H1 (cell line): ENCODE measurements around the gene RNU6-7. TPM values are rescaled to one million over a fixed set of nuclear protein-coding genes. Genes with fewer than 3 reads are reported as not detected.

Source experiments
- CTCF ChIA-PET: fragments of 300-600 bp; sonication (Branson Sonifier 250); formaldehyde crosslinking; loops from one replicate; lab custom pipeline; 2021; ENCODE audit not compliant: partially characterized antibody; lab: Charles Lee
- POLR2A ChIA-PET: fragments of 300-600 bp; sonication (Branson Sonifier 250); formaldehyde crosslinking; loops from one replicate; lab custom pipeline; 2021; ENCODE audit warnings: inconsistent platforms; ENCODE audit not compliant: partially characterized antibody; lab: Charles Lee
- DNase-seq, 2 experiments: peaks; one replicate each; pipeline versions ENCODE4 v3.0.0 to v3.0.0-alpha.2; 2010 to 2022; ENCODE audit warnings: low spot score in 2 of 2, low read depth in 1 of 2, mixed read lengths in 1 of 2
- FAIRE-seq: peaks from 2 replicates; lab custom pipeline; 2011; peaks lifted over from hg19 to GRCh38; lab: Jason Lieb, UNC
- H2AFZ ChIP-seq: 2 replicates; pipeline ENCODE4 v1.8.1; 2012; ENCODE audit warnings: low read length, inconsistent platforms
- H2AK5ac ChIP-seq: 2 replicates; pipeline ENCODE4 v1.6.1; 2013; ENCODE audit warnings: low read depth, low read length
- H2BK120ac ChIP-seq: replicated peaks from 2 replicates; pipeline ENCODE3; 2013; ENCODE audit warnings: low read depth, low read length, inconsistent platforms
- H2BK12ac ChIP-seq: 2 replicates; pipeline ENCODE4 v1.6.1; 2013; ENCODE audit warnings: low read depth, low read length
- H2BK15ac ChIP-seq: 2 replicates; pipeline ENCODE4 v1.6.1; 2013; ENCODE audit warnings: low read length
- H2BK20ac ChIP-seq: 2 replicates; pipeline ENCODE4 v1.6.1; 2013; ENCODE audit warnings: low read length
- H2BK5ac ChIP-seq: 2 replicates; pipeline ENCODE4 v1.6.1; 2013; ENCODE audit warnings: low read depth, low read length
- H3K14ac ChIP-seq: 2 replicates; pipeline ENCODE4 v1.6.1; 2013; ENCODE audit warnings: inconsistent platforms; ENCODE audit not compliant: insufficient read length
- H3K18ac ChIP-seq: 2 replicates; pipeline ENCODE4 v1.6.1; 2013; ENCODE audit warnings: low read length; ENCODE audit errors: extremely low read depth
- H3K23ac ChIP-seq: 2 replicates; pipeline ENCODE4 v1.6.1; 2013; ENCODE audit warnings: inconsistent platforms; ENCODE audit not compliant: insufficient read length
- H3K23me2 ChIP-seq: 2 replicates; pipeline ENCODE4 v1.6.1; 2013; ENCODE audit warnings: low read depth, low read length
- H3K27ac ChIP-seq: 2 replicates; pipeline ENCODE4 v1.6.1; 2011; ENCODE audit warnings: low read depth, low read length, inconsistent platforms
- H3K27me3 ChIP-seq, 4 experiments: replicated peaks in 1 of 4; 1 replicate in 1 of 4; 2 replicates in 3 of 4; pipeline versions ENCODE4 v1.6.1 to v1.8.1; 2011 to 2013; ENCODE audit warnings: low read length in 3 of 4, mild to moderate bottlenecking in 3 of 4, inconsistent platforms in 2 of 4, mixed read lengths in 2 of 4, moderate library complexity in 1 of 4; ENCODE audit not compliant: control insufficient read depth in 3 of 4, insufficient read depth in 3 of 4; ENCODE audit errors: extremely low read depth in 1 of 4
- H3K36me3 ChIP-seq, 4 experiments: 2 replicates each; pipeline versions ENCODE4 v1.6.1 to v1.8.1; 2011 to 2013; ENCODE audit warnings: mild to moderate bottlenecking in 4 of 4, low read length in 3 of 4, moderate library complexity in 2 of 4, control low read depth in 1 of 4, inconsistent platforms in 1 of 4; ENCODE audit not compliant: insufficient read depth in 4 of 4, control insufficient read depth in 2 of 4
- H3K4ac ChIP-seq: replicated peaks from 2 replicates; pipeline ENCODE3; 2013; ENCODE audit warnings: low read length, low read depth, mixed read lengths, inconsistent platforms; ENCODE audit not compliant: insufficient read length
- H3K4me1 ChIP-seq, 4 experiments: replicated peaks in 1 of 4; 1 replicate in 1 of 4; 2 replicates in 3 of 4; pipeline versions ENCODE4 v1.6.1 to v1.8.1; 2011 to 2013; ENCODE audit warnings: low read length in 3 of 4, inconsistent platforms in 2 of 4, mixed read lengths in 1 of 4; ENCODE audit not compliant: insufficient read depth in 4 of 4, control insufficient read depth in 3 of 4
- H3K4me2 ChIP-seq, 2 experiments: 2 replicates each; pipeline versions ENCODE4 v1.6.1 to v1.8.1; 2011 to 2013; ENCODE audit warnings: low read depth in 2 of 2, low read length in 2 of 2, control low read depth in 1 of 2, inconsistent platforms in 1 of 2, mild to moderate bottlenecking in 1 of 2; ENCODE audit not compliant: insufficient read depth in 1 of 2
- H3K4me3 ChIP-seq, 4 experiments: fragments of 200-600, 300-600 bp in 1 of 4; sonication (generic), shearing (Covaris generic), sonication (Bioruptor Twin) in 1 of 4; 2 replicates each; pipeline versions ENCODE4 v1.5.1 to v1.8.1; 2011 to 2016; ENCODE audit warnings: low read length in 4 of 4, low read depth in 3 of 4, control low read depth in 2 of 4, inconsistent platforms in 2 of 4, mild to moderate bottlenecking in 2 of 4, mixed read lengths in 1 of 4, moderate library complexity in 1 of 4; ENCODE audit not compliant: insufficient read depth in 2 of 4; ENCODE audit errors: extremely low read depth in 1 of 4
- H3K56ac ChIP-seq: replicated peaks from 2 replicates; pipeline ENCODE3; 2013; ENCODE audit warnings: low read depth, mild to moderate bottlenecking, mixed read lengths, low read length, inconsistent platforms; ENCODE audit not compliant: insufficient read length
- H3K79me1 ChIP-seq: 2 replicates; pipeline ENCODE4 v1.6.1; 2013; ENCODE audit warnings: low read depth, low read length, control low read depth
- H3K79me2 ChIP-seq, 2 experiments: 2 replicates each; pipeline versions ENCODE4 v1.6.1 to v1.8.1; 2012 to 2013; ENCODE audit warnings: low read length in 2 of 2, mild to moderate bottlenecking in 2 of 2, inconsistent platforms in 1 of 2; ENCODE audit not compliant: insufficient read depth in 2 of 2, control insufficient read depth in 1 of 2
- H3K9ac ChIP-seq, 4 experiments: replicated peaks in 1 of 4; 1 replicate in 1 of 4; 2 replicates in 3 of 4; pipeline versions ENCODE4 v1.6.1 to v1.8.1; 2011 to 2013; ENCODE audit warnings: low read depth in 3 of 4, low read length in 3 of 4, control low read depth in 2 of 4, mild to moderate bottlenecking in 2 of 4, moderate library complexity in 2 of 4, inconsistent platforms in 1 of 4; ENCODE audit errors: extremely low read depth in 1 of 4
- H3K9me3 ChIP-seq, 2 experiments: 2 replicates each; pipeline versions ENCODE4 v1.6.1 to v1.8.1; 2012 to 2013; ENCODE audit warnings: mild to moderate bottlenecking in 2 of 2, moderate library complexity in 2 of 2, control low read depth in 1 of 2, inconsistent platforms in 1 of 2, low read depth in 1 of 2, low read length in 1 of 2, mixed read lengths in 1 of 2; ENCODE audit not compliant: insufficient read depth in 2 of 2
- H4K20me1 ChIP-seq, 2 experiments: replicated peaks in 1 of 2; 2 replicates each; pipeline versions ENCODE3 to v1.8.1; 2011 to 2013; ENCODE audit warnings: inconsistent platforms in 2 of 2, low read length in 2 of 2, mild to moderate bottlenecking in 1 of 2; ENCODE audit not compliant: insufficient read depth in 2 of 2, control insufficient read depth in 1 of 2
- H4K5ac ChIP-seq: 2 replicates; pipeline ENCODE4 v1.6.1; 2013; ENCODE audit warnings: low read length, low read depth, mixed read lengths, inconsistent platforms; ENCODE audit not compliant: insufficient read length
- H4K8ac ChIP-seq: 2 replicates; pipeline ENCODE4 v1.8.0; 2013; ENCODE audit warnings: mild to moderate bottlenecking, moderate library complexity, low read length, inconsistent platforms; ENCODE audit not compliant: insufficient read depth; ENCODE audit errors: extremely low read depth
- H4K91ac ChIP-seq: replicated peaks from 2 replicates; pipeline ENCODE3; 2013; ENCODE audit warnings: low read length, mixed read lengths, inconsistent platforms; ENCODE audit not compliant: insufficient read length
- CREB1 ChIP-seq: IDR thresholded peaks from 2 replicates; pipeline ENCODE4 v1.6.1; 2012; ENCODE audit warnings: inconsistent platforms
- E2F6 ChIP-seq: IDR thresholded peaks from 2 replicates; pipeline ENCODE4 v1.6.1; 2012; ENCODE audit warnings: inconsistent platforms
- EP300 ChIP-seq, 2 experiments: IDR thresholded peaks; 1 replicate in 1 of 2; 2 replicates in 1 of 2; pipeline ENCODE4 v1.6.1; 2011 to 2012; ENCODE audit warnings: low read depth in 2 of 2, low read length in 2 of 2, mild to moderate bottlenecking in 2 of 2, borderline replicate concordance in 1 of 2, inconsistent platforms in 1 of 2, moderate library complexity in 1 of 2
- GABPA ChIP-seq: IDR thresholded peaks from 2 replicates; pipeline ENCODE4 v1.6.1; 2011; ENCODE audit warnings: mild to moderate bottlenecking, low read length, moderate library complexity, borderline replicate concordance; ENCODE audit not compliant: insufficient read depth
- HDAC6 ChIP-seq: IDR thresholded peaks from one replicate; pipeline ENCODE4 v1.7.1; 2012; ENCODE audit warnings: low read depth, mild to moderate bottlenecking, inconsistent platforms, low read length, moderate library complexity
- KDM1A ChIP-seq: fragments of 200-600, 300-600 bp; sonication (generic); IDR thresholded peaks from 2 replicates; pipeline ENCODE4 v1.7.1; 2016; ENCODE audit warnings: mild to moderate bottlenecking, low read length, borderline replicate concordance
- NANOG ChIP-seq: IDR thresholded peaks from 2 replicates; pipeline ENCODE4 v1.6.1; 2011; ENCODE audit warnings: low read length, low read depth, mild to moderate bottlenecking, inconsistent platforms; ENCODE audit not compliant: insufficient read depth, poor library complexity, severe bottlenecking
- POLR2A ChIP-seq, 2 experiments: IDR thresholded peaks; 1 replicate in 1 of 2; 2 replicates in 1 of 2; pipeline ENCODE4 v1.6.1; 2011; ENCODE audit warnings: low read depth in 2 of 2, low read length in 2 of 2, mild to moderate bottlenecking in 2 of 2; ENCODE audit errors: control extremely low read depth in 1 of 2
- SIX5 ChIP-seq: IDR thresholded peaks from 2 replicates; pipeline ENCODE4 v1.6.1; 2011; ENCODE audit warnings: mild to moderate bottlenecking, low read depth, low read length
- SRF ChIP-seq: IDR thresholded peaks from 2 replicates; pipeline ENCODE4 v1.6.1; 2011; ENCODE audit warnings: mild to moderate bottlenecking, low read depth, low read length, moderate library complexity
- TAF1 ChIP-seq: IDR thresholded peaks from 2 replicates; pipeline ENCODE4 v1.6.1; 2011; ENCODE audit warnings: mild to moderate bottlenecking, low read depth, low read length
- TAF7 ChIP-seq: optimal IDR thresholded peaks from 2 replicates; pipeline ENCODE3; 2011; ENCODE audit warnings: low read depth, mild to moderate bottlenecking, inconsistent platforms, low read length, moderate library complexity, borderline replicate concordance
- WGBS, 2 experiments: shearing (Covaris generic) in 1 of 2; methylation state at CpG; one replicate each; pipeline versions ENCODE4 v1.1.6 to v1.1.7; 2013 to 2015; ENCODE audit warnings: low lambda C conversion rate in 2 of 2, mixed read lengths in 2 of 2, inconsistent platforms in 1 of 2, low coverage in 1 of 2, missing lambda C conversion rate in 1 of 2; ENCODE audit not compliant: insufficient replicate concordance in 2 of 2, insufficient coverage in 1 of 2, insufficient read length in 1 of 2; ENCODE audit errors: extremely low coverage in 1 of 2, missing lambda C conversion rate in 1 of 2; 5-methylcytosine and 5-hydroxymethylcytosine counted together
- polyA plus RNA-seq, 7 experiments: library from polyadenylated mRNA; depleted of rRNA in 3 of 7; stranded (reverse) in 5 of 7; unstranded in 2 of 7; fragments of >200 nt in 5 of 7; fragments of 200-250 nt in 2 of 7; gene quantifications; 1 replicate in 5 of 7; 2 replicates in 1 of 7; 4 replicates in 1 of 7; pipeline versions ENCODE4 v1.2.1 to v1.2.3, GENCODE V29; 2011 to 2013; ENCODE audit warnings: missing spikeins in 2 of 7, mixed read lengths in 2 of 7
- total RNA-seq: library from RNA; stranded (reverse); fragmentation: NEBNext Ultra II Directional; extraction: Animal tissue kit (Norgen Biotek cat#: 25700); gene quantifications from 2 replicates; pipeline ENCODE4 v1.2.1, GENCODE V29; 2021

Gene RNU6-7
- total and polyA plus RNA-seq, 2 of the 8 experiments (the other 6 are each of a cell fraction or from before 2014, with no cell fraction given) = not detected

DNA sequence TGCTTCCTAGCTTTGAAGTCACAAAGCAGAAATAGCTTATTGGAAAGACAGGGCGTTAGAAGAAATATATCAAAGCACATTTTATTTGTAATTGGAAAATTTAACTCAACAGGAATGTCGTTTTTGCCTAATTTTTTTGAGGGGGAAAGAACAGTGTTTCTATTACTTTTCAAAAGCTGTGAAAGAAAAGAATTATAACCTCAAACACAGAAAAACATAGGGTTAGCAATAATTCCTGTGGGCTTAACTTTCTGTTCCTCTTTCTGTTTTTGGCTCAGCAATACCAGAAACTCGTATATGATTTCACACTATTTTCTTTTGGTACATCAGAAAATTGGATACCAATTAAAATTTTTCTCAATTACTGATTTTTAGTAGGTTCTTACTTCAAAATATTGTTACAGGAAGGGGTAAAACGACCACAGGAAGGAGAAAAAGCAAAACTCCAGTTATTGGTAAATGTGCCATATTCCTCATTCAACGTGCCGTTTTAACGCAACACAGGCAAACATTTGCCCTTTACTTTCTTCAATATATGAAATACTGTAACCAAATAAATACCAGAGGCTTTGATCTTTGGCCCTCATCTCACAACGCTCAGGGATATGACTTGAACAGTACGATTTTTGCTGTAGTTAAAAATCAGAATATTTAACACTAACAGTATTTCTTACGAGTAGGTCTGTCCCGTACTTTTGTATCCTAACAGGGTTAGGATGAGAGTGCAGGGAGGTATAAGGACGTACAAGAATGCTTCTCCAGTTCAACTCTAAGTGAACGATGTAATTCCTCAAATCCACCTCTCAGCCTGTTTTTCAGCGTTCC, 1.3 kb upstream of the RNU6-7 start:
- H2AFZ ChIP-seq = peak overlapping the region; percentile 95
- no peaks in the 10 kb centered on the region for H3K9me3 ChIP-seq
- no peak overlapping the region for H2BK120ac ChIP-seq
- no peak overlapping the region for H3K23ac ChIP-seq
- H2BK12ac ChIP-seq = no peak overlapping the region
- H3K4ac ChIP-seq = no peak overlapping the region
- peaks cover 0 to 4% (median under 1%) of the 10 kb centered on the region in 4 experiments; a peak in 2 of 7 replicates for H3K4me1 ChIP-seq
- no peak overlapping the region for H3K18ac ChIP-seq
- WGBS, 2 experiments = 44% methylated on average over 14 of the region's 14 CpGs; no CpG with 5 or more reads in 1 of the 2 experiments
- H3K4me2 ChIP-seq = peak overlapping the region; percentile 86 to 99
- H3K4me3 ChIP-seq = peak overlapping the region; percentile 48 to 93 (median 90)
- no peak overlapping the region for H4K8ac ChIP-seq
- no peak overlapping the region for H2AK5ac ChIP-seq
- no peaks in the 10 kb centered on the region for H3K79me1 ChIP-seq
- no peak overlapping the region for H3K9ac ChIP-seq
- peaks cover 0 to 2% of the 10 kb centered on the region in 2 experiments for H4K20me1 ChIP-seq
- ChIA-PET CTCF (interaction anchor here (1.2 to 2.0 kb wide), 3 partner anchors 52 to 216 kb away, joined by 3 to 9 read pairs (median 8); no protein-coding TSS in a partner anchor), POLR2A (no interaction called here)
- H3K27me3 ChIP-seq = no peaks in the 10 kb centered on the region; a peak in 1 of 7 replicates
- H3K79me2 ChIP-seq = no peaks in the 10 kb centered on the region
- DNase-seq (no peak), FAIRE-seq (no peak)
- no peaks in the 10 kb centered on the region for H3K36me3 ChIP-seq
- H2BK5ac ChIP-seq = no peak overlapping the region
- H3K23me2 ChIP-seq = peaks cover 18% of the 10 kb centered on the region
- no peak overlapping the region for H4K5ac ChIP-seq
- H3K56ac ChIP-seq = no peak overlapping the region
- H3K14ac ChIP-seq = no peak overlapping the region
- H2BK15ac ChIP-seq = no peak overlapping the region
- H2BK20ac ChIP-seq = no peak overlapping the region
- H4K91ac ChIP-seq = no peak overlapping the region
- H3K27ac ChIP-seq = no peak overlapping the region
- TF ChIP-seq SIX5 = no peak
- TF ChIP-seq EP300 (IDR thresholded peaks at IDR 0.05; ENCODE audit: borderline replicate concordance in 1 of 2, low read depth in 2 of 2, low read length in 2 of 2) = no peak
- no peak for TF ChIP-seq TAF7
- no peak; the same call in 1 of the 2 replicates for TF ChIP-seq TAF1
- TF ChIP-seq NANOG = no peak
- no peak for TF ChIP-seq CREB1
- no peak for TF ChIP-seq GABPA
- TF ChIP-seq KDM1A = no peak
- TF ChIP-seq E2F6 = no peak
- no peak for TF ChIP-seq POLR2A (IDR thresholded peaks at IDR 0.05; ENCODE audit: control extremely low read depth in 1 of 2, low read depth in 2 of 2, low read length in 2 of 2)
- no peak for TF ChIP-seq SRF
- TF ChIP-seq HDAC6 = no peak
